Heart right ventricle (tissue), 16 donors: ENCODE data around the gene ADPGK. TPM values are rescaled to one million over a fixed set of nuclear protein-coding genes. Genes with fewer than 3 reads are reported as not detected.

Experiments used
- ATAC-seq, 8 donors: fragments of 200-7000 bp; cut with Tn5 transposase; one replicate each; pipeline ENCODE4 v1.9.1; 2020; ENCODE audit warnings: mild to moderate bottlenecking in 8 of 8, moderate library complexity in 8 of 8, moderate number of reproducible peaks in 1 of 8
- DNase-seq, 2 donors: peaks; one replicate each; pipeline ENCODE4 v3.0.0-alpha.2; 2020
- H3K27ac ChIP-seq, 10 donors: fragments of 200-600 bp; sonication (generic) in 2 of 10; one replicate each; pipeline versions ENCODE4 v1.5.0 to v1.8.0; 2020 to 2022; ENCODE audit warnings: mild to moderate bottlenecking in 3 of 10
- H3K27me3 ChIP-seq, 7 donors: fragments of 200-600 bp; one replicate each; pipeline ENCODE4 v1.8.0; 2021 to 2022; ENCODE audit warnings: mild to moderate bottlenecking in 2 of 7
- H3K36me3 ChIP-seq, 9 donors: fragments of 200-600 bp; sonication (generic) in 1 of 9; one replicate each; pipeline versions ENCODE4 v1.5.0 to v1.8.0; 2020 to 2022; ENCODE audit warnings: mild to moderate bottlenecking in 2 of 9
- H3K4me1 ChIP-seq, 9 donors: fragments of 200-600 bp; sonication (generic) in 1 of 9; one replicate each; pipeline versions ENCODE4 v1.5.0 to v1.8.0; 2020 to 2022; ENCODE audit warnings: mild to moderate bottlenecking in 4 of 9
- H3K4me3 ChIP-seq, 10 donors: fragments of 200-600 bp; sonication (generic) in 2 of 10; one replicate each; pipeline versions ENCODE4 v1.5.0 to v1.8.0; 2020 to 2022; ENCODE audit warnings: mild to moderate bottlenecking in 7 of 10, moderate library complexity in 2 of 10
- H3K9me3 ChIP-seq, 11 donors: fragments of 200-600 bp in 10 of 11; sonication (generic) in 2 of 11; one replicate each; pipeline versions ENCODE4 v1.5.0 to v1.8.0; 2013 to 2022; ENCODE audit warnings: mild to moderate bottlenecking in 2 of 11, control low read depth in 1 of 11, moderate library complexity in 1 of 11
- CTCF ChIP-seq, 9 donors: fragments of 200-600 bp; sonication (generic) in 2 of 9; IDR thresholded peaks; one replicate each; pipeline versions ENCODE4 v1.5.0 to v1.8.0; 2021 to 2022; ENCODE audit warnings: antibody characterized with exemption in 9 of 9, mild to moderate bottlenecking in 5 of 9, moderate library complexity in 1 of 9
- WGBS, 2 donors: extraction: QIAGEN DNeasy Blood & Tissue Kit; methylation state at CpG; one replicate each; pipeline ENCODE4 v1.1.7; 2013; ENCODE audit warnings: inconsistent platforms in 1 of 2; 5-methylcytosine and 5-hydroxymethylcytosine counted together
- intact Hi-C, 10 donors: fragments of 100-400 bp; cut with DNase I; formaldehyde crosslinking; loops; one replicate each; pipeline versions ENCODE4 v1.11.1 to v1.14.2; 2022
- polyA plus RNA-seq, 2 donors: library from polyadenylated mRNA; stranded (reverse); fragments of 200-250 nt; gene quantifications; one replicate each; pipeline ENCODE4 v1.2.3, GENCODE V29; 2013
- total RNA-seq, 10 donors: library from RNA; stranded (reverse); fragmentation: NEBNext Ultra II Directional in 3 of 10; extraction: Animal tissue kit (Norgen Biotek cat#: 25700) in 3 of 10; gene quantifications; one replicate each; pipeline versions ENCODE4 v1.2.1 to v1.2.4, GENCODE V29; 2021 to 2023
- donor health status: Arrhythmogenic right ventricular cardiomyopathy.
- donor health status: ischemic (EF 13 %, LVEDD 7.1; RV severe dilation, severe dysfunction).
- donor health status: healthy with polysubstance abuse.
- donor health status: DM: no; HTN: yes; CAD: no.
- donor health status: DM: no; HTN: no; CAD: no.
- donor health status: ischemic (EF 25% LVEDD 6.9; RV normal size, moderate dysfunction).
- donor health status: ischemic (EF 25% LVEDD 5.7; RV mildly dilated, moderate dysfunction).
- donor health status: healthy.
- donor health status: DM: yes; HTN: yes; CAD: no.
- donor health status: Ischemic cardiomyopathy.
- donor health status: ischemic (EF 35%, LVEDD 5.7; RV mildly dilated, moderate dysfunction).
- donor health status: nonischemic (EF 11% LVEDD 7.7; RV severe dilation, severe dysfunction).
- donor health status: DM: yes; HTN: yes; CAD: no.
- donor health status: PGD.
- donor health status: ischemic (EF 29% LVEDD 5.4; RV normal size, mild dysfunction).
- donor health status: nonischemic (EF 23%, LVEDD 6.1; RV moderate dilation, normal function).

ADPGK gene
- total and polyA plus RNA-seq, 12 donors = 6.4 to 22.8 (median 10.9) TPM

- no peak for TF ChIP-seq CTCF (IDR thresholded peaks at IDR 0.05)
- Histone ChIP-seq H3K4me3 (no peak overlapping the region), H3K36me3 (no peaks in the 10 kb centered on the region), H3K27ac (no peak overlapping the region), H3K9me3 (no peaks in the 10 kb centered on the region), H3K27me3 (peaks cover 0 to 21% (median 3%) of the 10 kb centered on the region in 7 donors), H3K4me1 (peaks cover 0 to 20% (median 11%) of the 10 kb centered on the region in 9 donors)
- no peak for ATAC-seq
- intact Hi-C loops = loop anchor here in 3 of 10 donors (10.0 kb wide), 2 partner anchors 267 to 487 kb away; partner anchors contain the start of gene NEO1 (in 1 of the 3)
- no peak for DNase-seq
- WGBS, 2 donors = 75 to 89% methylated on average over 1 of the region's 1 CpG
Measured at GRCh38 chr15:72787526-72787925, 4.0 kb upstream of the ADPGK start.

DNA sequence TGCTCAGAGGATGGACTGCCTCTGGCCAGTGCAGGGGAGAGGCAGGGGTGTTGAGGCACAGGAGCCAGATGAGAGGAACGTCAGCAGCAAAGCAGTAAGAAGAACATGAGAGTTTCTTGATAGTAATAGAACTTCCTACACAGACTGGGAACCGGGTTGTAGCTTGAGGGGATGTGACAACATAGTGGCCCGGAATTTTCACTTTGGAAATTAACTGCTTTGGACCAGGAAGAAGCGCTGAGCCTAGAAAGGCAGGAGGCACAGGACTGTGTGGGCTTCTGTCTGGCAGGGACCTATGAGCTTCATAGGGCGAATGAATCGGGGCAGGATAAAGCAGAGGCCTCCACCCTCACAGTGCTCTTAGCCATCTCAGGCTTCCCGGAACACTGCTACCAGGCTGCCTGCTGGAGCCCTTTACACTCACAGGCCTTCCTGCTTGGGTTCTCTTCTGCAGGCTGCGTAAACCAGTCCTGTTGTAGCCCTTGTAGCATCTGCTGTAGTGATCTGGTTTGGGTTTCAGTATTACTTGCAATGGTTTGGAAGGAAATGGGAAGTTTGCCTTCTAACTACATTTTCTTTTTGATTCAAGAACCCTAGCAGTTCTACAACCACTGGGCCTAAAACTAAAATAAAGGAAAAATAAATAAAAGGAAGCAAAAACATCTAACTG, 3.3 kb upstream of the ADPGK start:
- intact Hi-C loops = loop anchor here in 3 of 10 donors (10.0 kb wide), 2 partner anchors 268 to 488 kb away; partner anchors contain the start of gene NEO1 (in 1 of the 3)
- Histone ChIP-seq H3K4me1 (peaks cover 0 to 27% (median 18%) of the 10 kb centered on the region in 9 donors), H3K36me3 (peaks cover 0 to under 1% (median 0%) of the 10 kb centered on the region in 9 donors), H3K27ac (no peak overlapping the region), H3K4me3 (no peak overlapping the region), H3K9me3 (no peaks in the 10 kb centered on the region), H3K27me3 (peaks cover 0 to 14% (median 0%) of the 10 kb centered on the region in 7 donors)
- WGBS, 2 donors = 83 to 84% methylated on average over 8 of the region's 8 CpGs
- no peak for TF ChIP-seq CTCF (IDR thresholded peaks at IDR 0.05)
- no peak for DNase-seq
- ATAC-seq = no peak

GRCh38 chr15:72786242-72786641, 2.7 kb upstream of the ADPGK start:
- H3K9me3 ChIP-seq = no peaks in the 10 kb centered on the region
- H3K36me3 ChIP-seq = peaks cover 0 to 4% (median 0%) of the 10 kb centered on the region in 9 donors
- no peak for ATAC-seq
- peaks cover 0 to 32% (median 22%) of the 10 kb centered on the region in 9 donors for H3K4me1 ChIP-seq
- DNase-seq = no peak
- 90 to 93% methylated on average over 4 of the region's 4 CpGs for WGBS, 2 donors
- no peak overlapping the region for H3K27ac ChIP-seq
- no peak overlapping the region for H3K4me3 ChIP-seq
- peaks cover 0 to 10% (median 0%) of the 10 kb centered on the region in 7 donors for H3K27me3 ChIP-seq
- intact Hi-C loops = loop anchor here in 3 of 10 donors (10.0 kb wide), 2 partner anchors 269 to 489 kb away; partner anchors contain the start of gene NEO1 (in 1 of the 3)
- TF ChIP-seq CTCF (IDR thresholded peaks at IDR 0.05) = no peak

DNA sequence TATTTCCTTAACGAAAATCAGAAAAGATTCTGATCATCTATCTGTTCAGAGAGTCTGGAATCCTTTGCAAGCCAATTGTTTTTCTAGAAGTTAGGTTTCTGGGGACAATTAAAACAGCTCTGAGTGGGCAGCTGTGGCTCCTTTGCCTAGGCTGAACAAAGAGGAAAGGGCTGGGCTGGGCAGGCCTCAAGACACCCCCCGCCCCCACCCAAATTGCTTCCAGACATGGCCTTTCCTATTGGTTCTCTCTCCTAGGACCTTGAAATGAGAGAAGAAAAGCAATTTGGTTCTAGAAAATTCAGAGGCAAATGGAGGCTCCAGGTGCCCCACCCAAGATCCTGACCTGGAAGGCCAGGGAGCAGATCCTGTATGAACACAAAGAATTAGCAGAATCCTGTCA, 2.3 kb upstream of the ADPGK start:
- Histone ChIP-seq H3K4me3 (no peak overlapping the region), H3K27ac (peak overlapping the region in 1 of 10 donors; percentile 94), H3K4me1 (peaks cover 0 to 36% (median 24%) of the 10 kb centered on the region in 9 donors), H3K36me3 (peaks cover 0 to 7% (median 0%) of the 10 kb centered on the region in 9 donors), H3K9me3 (no peaks in the 10 kb centered on the region), H3K27me3 (peaks cover 0 to 8% (median 0%) of the 10 kb centered on the region in 7 donors)
- intact Hi-C loops = loop anchor here in 4 of 10 donors (2.0 to 10.0 kb wide), 3 partner anchors 269 to 489 kb away; partner anchors contain the start of gene NEO1 (in 1 of the 4)
- ATAC-seq (no peak), DNase-seq (no peak)
- 90 to 92% methylated on average over 2 of the region's 2 CpGs for WGBS, 2 donors
- TF ChIP-seq CTCF (IDR thresholded peaks at IDR 0.05) = no peak
